Measurements from ENCODE around the gene RFTN1.

DNA sequence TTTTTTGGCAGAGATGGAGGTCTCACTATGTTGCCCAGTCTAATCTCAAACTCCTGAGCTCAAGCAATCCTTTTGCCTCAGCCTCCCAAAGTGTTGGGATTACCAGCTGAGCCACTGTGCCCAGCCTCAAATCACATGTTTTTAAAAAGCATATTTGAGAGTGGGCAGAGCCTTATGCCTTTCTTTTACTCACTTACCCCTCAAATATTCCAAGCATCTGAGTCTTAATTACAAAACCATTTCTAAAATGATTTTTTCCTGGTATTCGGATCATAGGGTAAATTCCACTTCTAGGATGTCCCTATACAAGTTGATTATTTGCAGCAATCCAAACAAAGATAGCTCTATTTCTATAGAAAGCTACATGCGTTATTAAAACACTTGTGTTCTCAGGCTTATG, 106.1 kb downstream of the RFTN1 start:
- TF ChIP-seq, protein P1, sequence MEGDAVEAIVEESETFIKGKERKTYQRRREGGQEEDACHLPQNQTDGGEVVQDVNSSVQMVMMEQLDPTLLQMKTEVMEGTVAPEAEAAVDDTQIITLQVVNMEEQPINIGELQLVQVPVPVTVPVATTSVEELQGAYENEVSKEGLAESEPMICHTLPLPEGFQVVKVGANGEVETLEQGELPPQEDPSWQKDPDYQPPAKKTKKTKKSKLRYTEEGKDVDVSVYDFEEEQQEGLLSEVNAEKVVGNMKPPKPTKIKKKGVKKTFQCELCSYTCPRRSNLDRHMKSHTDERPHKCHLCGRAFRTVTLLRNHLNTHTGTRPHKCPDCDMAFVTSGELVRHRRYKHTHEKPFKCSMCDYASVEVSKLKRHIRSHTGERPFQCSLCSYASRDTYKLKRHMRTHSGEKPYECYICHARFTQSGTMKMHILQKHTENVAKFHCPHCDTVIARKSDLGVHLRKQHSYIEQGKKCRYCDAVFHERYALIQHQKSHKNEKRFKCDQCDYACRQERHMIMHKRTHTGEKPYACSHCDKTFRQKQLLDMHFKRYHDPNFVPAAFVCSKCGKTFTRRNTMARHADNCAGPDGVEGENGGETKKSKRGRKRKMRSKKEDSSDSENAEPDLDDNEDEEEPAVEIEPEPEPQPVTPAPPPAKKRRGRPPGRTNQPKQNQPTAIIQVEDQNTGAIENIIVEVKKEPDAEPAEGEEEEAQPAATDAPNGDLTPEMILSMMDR (IDR thresholded peaks at IDR 0.05 in 2 of 3, conservative IDR thresholded peaks at IDR 0.05 in 1 of 3; ENCODE audit: control insufficient read depth in 2 of 3, extremely low read depth in 1 of 3, insufficient read depth in 1 of 3, low read depth in 3 of 3, low read length in 3 of 3) = no peak
- TF ChIP-seq, protein P2, sequence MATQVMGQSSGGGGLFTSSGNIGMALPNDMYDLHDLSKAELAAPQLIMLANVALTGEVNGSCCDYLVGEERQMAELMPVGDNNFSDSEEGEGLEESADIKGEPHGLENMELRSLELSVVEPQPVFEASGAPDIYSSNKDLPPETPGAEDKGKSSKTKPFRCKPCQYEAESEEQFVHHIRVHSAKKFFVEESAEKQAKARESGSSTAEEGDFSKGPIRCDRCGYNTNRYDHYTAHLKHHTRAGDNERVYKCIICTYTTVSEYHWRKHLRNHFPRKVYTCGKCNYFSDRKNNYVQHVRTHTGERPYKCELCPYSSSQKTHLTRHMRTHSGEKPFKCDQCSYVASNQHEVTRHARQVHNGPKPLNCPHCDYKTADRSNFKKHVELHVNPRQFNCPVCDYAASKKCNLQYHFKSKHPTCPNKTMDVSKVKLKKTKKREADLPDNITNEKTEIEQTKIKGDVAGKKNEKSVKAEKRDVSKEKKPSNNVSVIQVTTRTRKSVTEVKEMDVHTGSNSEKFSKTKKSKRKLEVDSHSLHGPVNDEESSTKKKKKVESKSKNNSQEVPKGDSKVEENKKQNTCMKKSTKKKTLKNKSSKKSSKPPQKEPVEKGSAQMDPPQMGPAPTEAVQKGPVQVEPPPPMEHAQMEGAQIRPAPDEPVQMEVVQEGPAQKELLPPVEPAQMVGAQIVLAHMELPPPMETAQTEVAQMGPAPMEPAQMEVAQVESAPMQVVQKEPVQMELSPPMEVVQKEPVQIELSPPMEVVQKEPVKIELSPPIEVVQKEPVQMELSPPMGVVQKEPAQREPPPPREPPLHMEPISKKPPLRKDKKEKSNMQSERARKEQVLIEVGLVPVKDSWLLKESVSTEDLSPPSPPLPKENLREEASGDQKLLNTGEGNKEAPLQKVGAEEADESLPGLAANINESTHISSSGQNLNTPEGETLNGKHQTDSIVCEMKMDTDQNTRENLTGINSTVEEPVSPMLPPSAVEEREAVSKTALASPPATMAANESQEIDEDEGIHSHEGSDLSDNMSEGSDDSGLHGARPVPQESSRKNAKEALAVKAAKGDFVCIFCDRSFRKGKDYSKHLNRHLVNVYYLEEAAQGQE (IDR thresholded peaks at IDR 0.05; ENCODE audit: low read depth, low read length) = no peak
- TF ChIP-seq YY1 (IDR thresholded peaks at IDR 0.05; ENCODE audit: low read depth, low read length) = no peak
- TF ChIP-seq BACH1 (IDR thresholded peaks at IDR 0.05; ENCODE audit: borderline replicate concordance) = no peak
- no peak for TF ChIP-seq CBX3 (IDR thresholded peaks at IDR 0.05; ENCODE audit: borderline replicate concordance, low read depth)
- no peak for TF ChIP-seq JUNB (IDR thresholded peaks at IDR 0.05)
- TF ChIP-seq RAD21 (IDR thresholded peaks at IDR 0.05; ENCODE audit: insufficient read depth, low read depth, low read length) = no peak
- TF ChIP-seq SREBF2 (IDR thresholded peaks at IDR 0.05; ENCODE audit: low read length) = no peak
- no peak for TF ChIP-seq RFX5 (IDR thresholded peaks at IDR 0.05; ENCODE audit: low read depth, low read length)
- TF ChIP-seq FOXK2 (IDR thresholded peaks at IDR 0.05) = no peak
- no peak for TF ChIP-seq WRNIP1 (IDR thresholded peaks at IDR 0.05; ENCODE audit: borderline replicate concordance, low read depth, low read length)
- TF ChIP-seq MYB (IDR thresholded peaks at IDR 0.05; ENCODE audit: borderline replicate concordance, low read depth, low read length) = no peak
- no peak for TF ChIP-seq EZH2 (IDR thresholded peaks at IDR 0.05; ENCODE audit: borderline replicate concordance, control insufficient read depth, low read depth, low read length)
- TF ChIP-seq, protein P3, sequence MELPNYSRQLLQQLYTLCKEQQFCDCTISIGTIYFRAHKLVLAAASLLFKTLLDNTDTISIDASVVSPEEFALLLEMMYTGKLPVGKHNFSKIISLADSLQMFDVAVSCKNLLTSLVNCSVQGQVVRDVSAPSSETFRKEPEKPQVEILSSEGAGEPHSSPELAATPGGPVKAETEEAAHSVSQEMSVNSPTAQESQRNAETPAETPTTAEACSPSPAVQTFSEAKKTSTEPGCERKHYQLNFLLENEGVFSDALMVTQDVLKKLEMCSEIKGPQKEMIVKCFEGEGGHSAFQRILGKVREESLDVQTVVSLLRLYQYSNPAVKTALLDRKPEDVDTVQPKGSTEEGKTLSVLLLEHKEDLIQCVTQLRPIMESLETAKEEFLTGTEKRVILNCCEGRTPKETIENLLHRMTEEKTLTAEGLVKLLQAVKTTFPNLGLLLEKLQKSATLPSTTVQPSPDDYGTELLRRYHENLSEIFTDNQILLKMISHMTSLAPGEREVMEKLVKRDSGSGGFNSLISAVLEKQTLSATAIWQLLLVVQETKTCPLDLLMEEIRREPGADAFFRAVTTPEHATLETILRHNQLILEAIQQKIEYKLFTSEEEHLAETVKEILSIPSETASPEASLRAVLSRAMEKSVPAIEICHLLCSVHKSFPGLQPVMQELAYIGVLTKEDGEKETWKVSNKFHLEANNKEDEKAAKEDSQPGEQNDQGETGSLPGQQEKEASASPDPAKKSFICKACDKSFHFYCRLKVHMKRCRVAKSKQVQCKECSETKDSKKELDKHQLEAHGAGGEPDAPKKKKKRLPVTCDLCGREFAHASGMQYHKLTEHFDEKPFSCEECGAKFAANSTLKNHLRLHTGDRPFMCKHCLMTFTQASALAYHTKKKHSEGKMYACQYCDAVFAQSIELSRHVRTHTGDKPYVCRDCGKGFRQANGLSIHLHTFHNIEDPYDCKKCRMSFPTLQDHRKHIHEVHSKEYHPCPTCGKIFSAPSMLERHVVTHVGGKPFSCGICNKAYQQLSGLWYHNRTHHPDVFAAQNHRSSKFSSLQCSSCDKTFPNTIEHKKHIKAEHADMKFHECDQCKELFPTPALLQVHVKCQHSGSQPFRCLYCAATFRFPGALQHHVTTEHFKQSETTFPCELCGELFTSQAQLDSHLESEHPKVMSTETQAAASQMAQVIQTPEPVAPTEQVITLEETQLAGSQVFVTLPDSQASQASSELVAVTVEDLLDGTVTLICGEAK (IDR thresholded peaks at IDR 0.05; ENCODE audit: borderline replicate concordance) = no peak
